ENCODE results near the gene CCL20. TPM values are rescaled to one million over a fixed set of nuclear protein-coding genes. Genes with fewer than 3 reads are reported as not detected.

CCL20 gene
- total RNA-seq, 1 donor from 2014 or later, result not detected

Other genes with a start within 250 kb of the CCL20 start
- not detected for gene SCYGR2, start 214.9 kb upstream of the CCL20 start, total RNA-seq
- not detected for gene SCYGR3, start 199.0 kb upstream of the CCL20 start, total RNA-seq
- gene SCYGR4, start 196.3 kb upstream of the CCL20 start, total RNA-seq, result not detected
- gene SCYGR5, start 147.0 kb upstream of the CCL20 start, total RNA-seq, result not detected
- 14.6 TPM for gene SLC19A3, start 95.8 kb upstream of the CCL20 start, total RNA-seq
- not detected for gene SCYGR6, start 89.1 kb upstream of the CCL20 start, total RNA-seq
- gene SCYGR7, start 85.5 kb upstream of the CCL20 start, total RNA-seq, result not detected
- gene SCYGR8, start 67.9 kb upstream of the CCL20 start, total RNA-seq, result not detected
- gene DAW1, start 57.8 kb downstream of the CCL20 start, total RNA-seq, result not detected